Upper lobe of left lung (tissue), 6 donors: ENCODE results near the gene TRIM47. TPM values are rescaled to one million over a fixed set of nuclear protein-coding genes. Genes with fewer than 3 reads are reported as not detected.

ENCODE experiments used
- ATAC-seq, 2 donors: fragments of 200-7000 bp; cut with Tn5 transposase; one replicate each; pipeline ENCODE4 v1.9.1; 2022; ENCODE audit warnings: mild to moderate bottlenecking in 2 of 2, moderate library complexity in 2 of 2; ENCODE audit not compliant: low FRiP score in 2 of 2
- DNase-seq, 2 donors: peaks; one replicate each; pipeline ENCODE4 v3.0.0-alpha.2; 2019 to 2020
- H3K27ac ChIP-seq, 4 donors: fragments of 200-600 bp; sonication (generic); one replicate each; pipeline ENCODE4 v1.5.1; 2016 to 2019
- H3K27me3 ChIP-seq, 4 donors: fragments of 200-600 bp; sonication (generic); one replicate each; pipeline ENCODE4 v1.5.1; 2017 to 2019
- H3K36me3 ChIP-seq, 4 donors: fragments of 200-600 bp; sonication (generic); one replicate each; pipeline ENCODE4 v1.5.1; 2016 to 2019
- H3K4me1 ChIP-seq, 4 donors: fragments of 200-600 bp; sonication (generic); one replicate each; pipeline ENCODE4 v1.5.1; 2018 to 2019
- H3K4me3 ChIP-seq, 4 donors: fragments of 200-600 bp; sonication (generic); one replicate each; pipeline ENCODE4 v1.5.1; 2017 to 2019; ENCODE audit warnings: mild to moderate bottlenecking in 2 of 4, moderate library complexity in 1 of 4
- H3K9me3 ChIP-seq, 4 donors: fragments of 200-600 bp; sonication (generic); one replicate each; pipeline ENCODE4 v1.5.1; 2018 to 2019
- EP300 ChIP-seq, 4 donors: sonication (generic); formaldehyde crosslinking; IDR thresholded peaks; one replicate each; pipeline ENCODE4 v1.5.1; 2017; ENCODE audit warnings: antibody characterized with exemption in 4 of 4, control low read depth in 2 of 4
- POLR2A ChIP-seq, 4 donors: fragments of 450-650 bp; IDR thresholded peaks; one replicate each; pipeline ENCODE4 v1.5.1; 2016 to 2017; ENCODE audit warnings: antibody characterized with exemption in 4 of 4, mild to moderate bottlenecking in 2 of 4
- POLR2AphosphoS5 ChIP-seq, 2 donors: sonication (generic); formaldehyde crosslinking; IDR thresholded peaks; one replicate each; pipeline ENCODE4 v1.5.1; 2017; ENCODE audit warnings: antibody characterized with exemption in 2 of 2
- WGBS, 2 donors: methylation state at CpG; one replicate each; pipeline ENCODE4 v1.1.5; 2017 to 2018; 5-methylcytosine and 5-hydroxymethylcytosine counted together
- total RNA-seq, 6 donors: library from RNA; depleted of rRNA in 4 of 6; stranded (reverse); fragments of >200 nt in 4 of 6; gene quantifications; one replicate each; pipeline versions ENCODE4 v1.1.0 to v1.2.1, GENCODE V29; 2016 to 2021
- TF ChIP-seq, protein P1 (sequence below), 6 experiments: fragments of 450-650 bp in 4 of 6; fragments of 200-600 bp in 2 of 6; sonication (generic) in 2 of 6; IDR thresholded peaks; one replicate each; pipeline ENCODE4 v1.5.1; 2016 to 2019; ENCODE audit warnings: antibody characterized with exemption in 6 of 6
- donor health status: DM: no; HTN: no; CAD: no; lungs with moderate emphysema.
- donor health status: DM: no; HTN: yes; CAD: no; lungs with severe emphysema.

Gene TRIM47
- total RNA-seq, 6 donors from 2014 or later, result 20.1 to 55.6 (median 33.3) TPM

DNA sequence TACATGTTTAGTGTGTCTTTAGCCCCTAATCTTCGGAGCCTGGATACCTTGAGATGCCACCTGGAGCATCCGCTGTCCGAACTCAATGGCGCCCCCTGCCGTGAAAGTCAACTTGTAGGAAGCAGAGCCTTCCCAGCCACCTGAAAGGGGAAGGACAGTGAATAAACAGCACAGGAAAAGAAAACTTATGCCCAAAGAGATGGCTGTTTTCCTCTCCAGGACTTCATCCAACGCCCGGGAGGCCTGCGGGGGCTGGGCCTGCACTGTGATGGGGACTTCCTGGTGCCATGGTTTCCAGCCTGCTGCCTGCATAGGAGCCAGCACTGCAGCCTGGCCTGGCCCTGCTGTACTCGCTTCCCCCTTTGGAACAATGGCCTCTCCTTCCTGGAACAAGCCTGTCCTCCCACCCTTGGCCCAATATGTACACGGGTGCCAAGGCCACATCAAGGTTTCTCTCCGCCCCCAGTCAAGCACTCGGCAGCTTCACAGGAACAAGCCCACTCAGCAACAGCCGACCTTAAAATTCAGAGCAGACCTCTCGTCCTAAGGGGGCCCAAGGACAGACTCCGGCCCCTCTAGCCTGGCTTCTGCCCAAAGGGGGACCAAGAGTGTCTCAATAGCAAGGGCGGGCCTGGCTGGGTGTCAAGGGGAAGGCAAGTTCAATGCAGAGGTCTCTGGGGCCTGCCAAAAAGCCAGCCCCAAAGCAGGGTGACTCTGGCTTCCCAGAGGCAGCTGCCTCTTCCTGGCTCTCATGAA is 29.7 kb downstream of the TRIM47 start:
- TF ChIP-seq, protein P1, sequence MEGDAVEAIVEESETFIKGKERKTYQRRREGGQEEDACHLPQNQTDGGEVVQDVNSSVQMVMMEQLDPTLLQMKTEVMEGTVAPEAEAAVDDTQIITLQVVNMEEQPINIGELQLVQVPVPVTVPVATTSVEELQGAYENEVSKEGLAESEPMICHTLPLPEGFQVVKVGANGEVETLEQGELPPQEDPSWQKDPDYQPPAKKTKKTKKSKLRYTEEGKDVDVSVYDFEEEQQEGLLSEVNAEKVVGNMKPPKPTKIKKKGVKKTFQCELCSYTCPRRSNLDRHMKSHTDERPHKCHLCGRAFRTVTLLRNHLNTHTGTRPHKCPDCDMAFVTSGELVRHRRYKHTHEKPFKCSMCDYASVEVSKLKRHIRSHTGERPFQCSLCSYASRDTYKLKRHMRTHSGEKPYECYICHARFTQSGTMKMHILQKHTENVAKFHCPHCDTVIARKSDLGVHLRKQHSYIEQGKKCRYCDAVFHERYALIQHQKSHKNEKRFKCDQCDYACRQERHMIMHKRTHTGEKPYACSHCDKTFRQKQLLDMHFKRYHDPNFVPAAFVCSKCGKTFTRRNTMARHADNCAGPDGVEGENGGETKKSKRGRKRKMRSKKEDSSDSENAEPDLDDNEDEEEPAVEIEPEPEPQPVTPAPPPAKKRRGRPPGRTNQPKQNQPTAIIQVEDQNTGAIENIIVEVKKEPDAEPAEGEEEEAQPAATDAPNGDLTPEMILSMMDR (IDR thresholded peaks at IDR 0.05), result peak; percentile 50 to 67 (median 62)
- TF ChIP-seq POLR2A (IDR thresholded peaks at IDR 0.05), result no peak
- TF ChIP-seq EP300 (IDR thresholded peaks at IDR 0.05), result peak in 1 of 4 donors; percentile 34
- peak; percentile 39 to 72 for TF ChIP-seq POLR2AphosphoS5 (IDR thresholded peaks at IDR 0.05)
- Histone ChIP-seq H3K4me1 (peaks cover 67 to 73% (median 69%) of the 10 kb centered on the region in 4 donors), H3K36me3 (peaks cover 41 to 69% (median 58%) of the 10 kb centered on the region in 4 donors), H3K27ac (peak overlapping the region; percentile 88 to 96 (median 94)), H3K9me3 (no peaks in the 10 kb centered on the region), H3K27me3 (no peaks in the 10 kb centered on the region), H3K4me3 (no peak overlapping the region)
- ATAC-seq (no peak), DNase-seq (peak; percentile 81 to 83)
- WGBS, 2 donors, result 37 to 41% methylated on average over 13 to 16 of the region's 16 CpGs

DNA sequence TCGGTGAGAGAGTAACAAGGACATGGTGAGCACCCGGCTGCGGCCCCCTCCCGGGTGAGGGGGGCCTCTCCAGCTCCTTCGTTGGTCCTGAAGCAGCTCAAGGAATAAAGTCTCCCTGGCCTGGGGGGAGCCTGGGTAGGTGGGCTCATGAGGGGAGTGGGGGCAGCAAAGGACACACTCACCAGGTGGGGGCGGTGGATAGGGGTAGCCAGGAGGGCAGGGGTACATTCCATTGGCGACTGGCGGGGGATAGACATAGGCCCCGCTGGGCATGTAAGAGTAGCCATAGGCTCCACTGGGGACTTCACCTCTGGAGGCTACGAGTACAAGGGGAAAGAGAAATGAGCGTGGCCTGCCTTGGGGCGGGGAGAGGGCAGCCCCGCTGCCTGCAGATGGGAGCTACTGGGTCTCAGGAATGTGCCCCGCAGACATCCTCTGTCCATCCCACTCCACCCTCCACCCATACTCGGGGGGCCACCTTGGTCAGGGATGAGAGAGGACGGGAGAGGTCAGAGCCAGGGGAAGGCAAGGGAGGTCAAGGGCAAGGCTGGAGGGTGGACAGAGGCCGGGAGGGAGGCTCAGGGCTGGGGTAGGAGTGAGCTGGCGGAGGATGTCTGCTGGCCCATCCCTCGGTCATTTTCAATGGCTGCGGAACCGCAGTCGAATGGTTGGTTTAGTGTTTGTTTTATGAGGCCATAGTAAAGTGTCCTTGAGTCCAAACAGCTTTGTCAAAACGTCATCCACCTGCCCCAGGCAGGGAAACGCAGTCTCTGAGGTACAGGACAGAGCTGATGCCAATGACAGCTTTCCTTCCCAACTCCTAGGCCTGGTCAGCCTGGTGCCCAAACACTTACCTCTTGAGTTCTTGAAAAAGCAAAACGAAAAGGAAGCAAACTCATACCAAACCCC is 30.5 kb downstream of the TRIM47 start:
- no peak for ATAC-seq

GRCh38 chr17:75846692-75847613 is 31.4 kb downstream of the TRIM47 start:
- peaks cover 38 to 67% (median 56%) of the 10 kb centered on the region in 4 donors for H3K36me3 ChIP-seq
- H3K4me1 ChIP-seq, result peaks cover 66 to 75% (median 70%) of the 10 kb centered on the region in 4 donors
- TF ChIP-seq POLR2A (IDR thresholded peaks at IDR 0.05), result no peak
- no peak for TF ChIP-seq POLR2AphosphoS5 (IDR thresholded peaks at IDR 0.05)
- TF ChIP-seq, protein P1 (IDR thresholded peaks at IDR 0.05), result no peak
- no peak for TF ChIP-seq EP300 (IDR thresholded peaks at IDR 0.05)
- no peaks in the 10 kb centered on the region for H3K9me3 ChIP-seq
- WGBS, 2 donors, result 91% methylated on average over 13 to 34 of the region's 34 CpGs
- DNase-seq (no peak), ATAC-seq (no peak)
- no peak overlapping the region for H3K4me3 ChIP-seq
- H3K27ac ChIP-seq, result peak overlapping the region; percentile 88 to 96 (median 94)
- H3K27me3 ChIP-seq, result no peaks in the 10 kb centered on the region

More for the DNA sequence above, 30.5 kb downstream of the TRIM47 start:
- Histone ChIP-seq H3K27me3 (no peaks in the 10 kb centered on the region), H3K9me3 (no peaks in the 10 kb centered on the region), H3K36me3 (peaks cover 41 to 69% (median 58%) of the 10 kb centered on the region in 4 donors), H3K4me3 (no peak overlapping the region), H3K27ac (peak overlapping the region; percentile 88 to 96 (median 94)), H3K4me1 (peaks cover 66 to 73% (median 68%) of the 10 kb centered on the region in 4 donors)
- DNase-seq, result no peak
- WGBS, 2 donors, result 88 to 89% methylated on average over 24 to 25 of the region's 25 CpGs
- TF ChIP-seq POLR2A (IDR thresholded peaks at IDR 0.05), result no peak
- TF ChIP-seq EP300 (IDR thresholded peaks at IDR 0.05), result no peak
- TF ChIP-seq, protein P1 (IDR thresholded peaks at IDR 0.05), result no peak
- no peak for TF ChIP-seq POLR2AphosphoS5 (IDR thresholded peaks at IDR 0.05)

DNA sequence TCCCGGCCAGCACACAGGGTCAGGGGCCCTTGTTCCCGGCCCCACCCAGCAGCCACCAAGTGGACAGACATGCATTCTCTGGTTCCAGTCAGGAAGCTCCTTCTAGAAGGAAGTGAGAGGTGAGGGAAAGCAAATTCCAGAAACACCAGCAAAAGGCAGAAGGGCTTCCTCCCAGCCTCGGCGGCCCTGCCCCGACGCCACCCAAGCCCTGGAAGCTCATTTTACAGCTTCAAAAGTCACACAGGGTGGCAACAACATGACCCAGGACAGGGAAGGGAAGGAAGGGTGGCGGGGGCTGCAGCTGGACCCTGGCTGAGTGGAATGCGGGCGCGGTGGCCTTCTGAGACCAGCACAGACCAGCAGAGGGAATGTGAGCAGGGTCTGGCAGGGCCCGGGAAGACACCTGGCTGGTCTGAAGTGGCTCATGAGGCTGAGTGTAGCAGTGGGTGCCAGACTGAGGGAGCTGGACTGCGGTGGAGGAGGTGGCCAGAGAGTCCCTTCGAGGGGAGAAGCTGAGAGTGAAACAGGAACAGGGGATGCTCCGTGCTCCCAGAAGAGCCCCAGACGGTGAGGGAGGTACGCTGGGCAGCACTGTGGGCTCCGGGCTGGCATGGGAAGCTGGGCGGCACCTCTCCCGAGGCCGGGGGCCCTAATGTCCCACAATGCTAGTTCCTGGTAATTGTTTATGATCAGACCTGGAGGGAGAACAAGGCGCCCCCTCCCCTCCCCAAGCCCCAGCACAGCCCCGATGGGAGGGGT is 32.3 kb downstream of the TRIM47 start:
- no peak for ATAC-seq
- Histone ChIP-seq H3K27me3 (no peaks in the 10 kb centered on the region), H3K9me3 (no peaks in the 10 kb centered on the region), H3K4me3 (no peak overlapping the region), H3K27ac (peak overlapping the region; percentile 88 to 96 (median 94)), H3K4me1 (peaks cover 66 to 73% (median 70%) of the 10 kb centered on the region in 4 donors), H3K36me3 (peaks cover 32 to 59% (median 48%) of the 10 kb centered on the region in 4 donors)
- peak in 1 of 2 donors; percentile 42 for DNase-seq
- TF ChIP-seq POLR2A (IDR thresholded peaks at IDR 0.05) (no peak), POLR2AphosphoS5 (IDR thresholded peaks at IDR 0.05) (peak in 1 of 2 donors; percentile 14), EP300 (IDR thresholded peaks at IDR 0.05) (no peak)
- TF ChIP-seq, protein P1 (IDR thresholded peaks at IDR 0.05), result peak in 1 of 6 experiments; percentile 38
- WGBS, 2 donors, result 66 to 73% methylated on average over 17 to 20 of the region's 22 CpGs
